ENCODE data around the gene MGAT5. TPM values are rescaled to one million over a fixed set of nuclear protein-coding genes. Genes with fewer than 3 reads are reported as not detected.

MGAT5 gene
- total RNA-seq, 1 donor from 2014 or later = 98.7 TPM

- intact Hi-C loops (cut with micrococcal nuclease) = no loop called here
- DNase-seq = no peak
- no peak overlapping the region for H3K4me3 ChIP-seq
- TF ChIP-seq, protein P1, sequence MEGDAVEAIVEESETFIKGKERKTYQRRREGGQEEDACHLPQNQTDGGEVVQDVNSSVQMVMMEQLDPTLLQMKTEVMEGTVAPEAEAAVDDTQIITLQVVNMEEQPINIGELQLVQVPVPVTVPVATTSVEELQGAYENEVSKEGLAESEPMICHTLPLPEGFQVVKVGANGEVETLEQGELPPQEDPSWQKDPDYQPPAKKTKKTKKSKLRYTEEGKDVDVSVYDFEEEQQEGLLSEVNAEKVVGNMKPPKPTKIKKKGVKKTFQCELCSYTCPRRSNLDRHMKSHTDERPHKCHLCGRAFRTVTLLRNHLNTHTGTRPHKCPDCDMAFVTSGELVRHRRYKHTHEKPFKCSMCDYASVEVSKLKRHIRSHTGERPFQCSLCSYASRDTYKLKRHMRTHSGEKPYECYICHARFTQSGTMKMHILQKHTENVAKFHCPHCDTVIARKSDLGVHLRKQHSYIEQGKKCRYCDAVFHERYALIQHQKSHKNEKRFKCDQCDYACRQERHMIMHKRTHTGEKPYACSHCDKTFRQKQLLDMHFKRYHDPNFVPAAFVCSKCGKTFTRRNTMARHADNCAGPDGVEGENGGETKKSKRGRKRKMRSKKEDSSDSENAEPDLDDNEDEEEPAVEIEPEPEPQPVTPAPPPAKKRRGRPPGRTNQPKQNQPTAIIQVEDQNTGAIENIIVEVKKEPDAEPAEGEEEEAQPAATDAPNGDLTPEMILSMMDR (IDR thresholded peaks at IDR 0.05; ENCODE audit: borderline replicate concordance) = peak; percentile 13
- no peaks in the 10 kb centered on the region for H3K9me3 ChIP-seq (replicated peaks)
- H3K4me1 ChIP-seq = peaks cover 24% of the 10 kb centered on the region
- H3K27me3 ChIP-seq (ENCODE audit: low read depth) = no peaks in the 10 kb centered on the region
- no peak overlapping the region for H3K27ac ChIP-seq (replicated peaks)
- no peaks in the 10 kb centered on the region for H3K36me3 ChIP-seq
These were observed 238.0 kb downstream of the MGAT5 start for GRCh38 chr2:134491771-134492441.

DNA sequence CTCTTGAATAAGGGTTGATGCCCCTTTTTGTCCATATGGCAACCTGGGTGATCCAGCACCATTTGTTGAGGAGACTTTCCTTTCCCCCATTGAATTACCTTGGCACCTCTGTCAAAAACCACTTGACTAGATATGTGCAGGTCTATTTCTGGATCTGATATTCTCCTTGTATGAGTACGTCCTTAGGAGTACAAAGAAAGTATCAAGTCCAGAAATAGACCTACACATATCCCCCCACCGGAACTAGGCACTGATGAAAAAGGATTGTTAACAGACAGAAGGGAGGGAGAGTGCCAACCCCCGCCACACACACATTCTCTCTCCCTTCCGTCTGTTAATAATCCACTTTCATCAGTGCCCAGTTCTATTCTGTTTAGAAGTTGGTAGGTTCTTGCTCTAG lies 239.9 kb downstream of the MGAT5 start:
- Histone ChIP-seq H3K9me3 (replicated peaks) (no peaks in the 10 kb centered on the region), H3K36me3 (no peaks in the 10 kb centered on the region), H3K4me3 (no peak overlapping the region), H3K27ac (replicated peaks) (no peak overlapping the region), H3K27me3 (ENCODE audit: low read depth) (no peaks in the 10 kb centered on the region), H3K4me1 (peaks cover 24% of the 10 kb centered on the region)
- intact Hi-C loops (cut with micrococcal nuclease) = no loop called here
- TF ChIP-seq, protein P1 (IDR thresholded peaks at IDR 0.05; ENCODE audit: borderline replicate concordance) = no peak
- DNase-seq = no peak

DNA sequence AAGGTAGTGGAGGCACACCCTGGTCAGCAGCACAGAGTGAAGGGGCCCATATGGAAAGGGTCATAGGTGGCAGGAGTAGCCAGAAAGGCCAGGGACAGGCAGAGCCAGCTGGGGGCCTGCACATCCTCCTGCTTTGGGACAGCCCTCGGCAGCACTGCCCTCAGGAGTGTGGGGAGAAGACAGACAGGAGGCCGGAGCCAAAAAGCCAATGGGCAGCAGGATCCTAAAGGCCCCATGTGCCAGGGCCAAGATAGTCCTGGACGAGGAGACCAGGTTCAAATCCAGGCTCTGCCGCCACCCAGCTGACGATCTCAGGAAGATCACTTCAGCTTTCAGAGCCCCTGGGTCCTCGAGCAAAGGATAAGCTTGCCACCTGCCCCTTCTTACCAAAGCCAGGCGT lies 244.8 kb downstream of the MGAT5 start:
- intact Hi-C loops (cut with micrococcal nuclease) = no loop called here
- Histone ChIP-seq H3K36me3 (no peaks in the 10 kb centered on the region), H3K4me3 (no peak overlapping the region), H3K9me3 (replicated peaks) (no peaks in the 10 kb centered on the region), H3K27me3 (ENCODE audit: low read depth) (no peaks in the 10 kb centered on the region), H3K4me1 (peaks cover 6% of the 10 kb centered on the region), H3K27ac (replicated peaks) (no peak overlapping the region)
- no peak for DNase-seq
- TF ChIP-seq, protein P1 (IDR thresholded peaks at IDR 0.05; ENCODE audit: borderline replicate concordance) = no peak

- DNase-seq = no peak
- no peaks in the 10 kb centered on the region for H3K27me3 ChIP-seq (ENCODE audit: low read depth)
- TF ChIP-seq, protein P1 (IDR thresholded peaks at IDR 0.05; ENCODE audit: borderline replicate concordance) = no peak
These were observed 245.5 kb downstream of the MGAT5 start for GRCh38 chr2:134499307-134499926.

GRCh38 chr2:134500211-134500935 lies 246.5 kb downstream of the MGAT5 start:
- Histone ChIP-seq H3K9me3 (replicated peaks) (no peaks in the 10 kb centered on the region), H3K27me3 (ENCODE audit: low read depth) (peaks cover 4% of the 10 kb centered on the region), H3K27ac (replicated peaks) (no peak overlapping the region), H3K4me1 (no peaks in the 10 kb centered on the region), H3K4me3 (no peak overlapping the region), H3K36me3 (no peaks in the 10 kb centered on the region)
- intact Hi-C loops (cut with micrococcal nuclease) = no loop called here
- TF ChIP-seq, protein P1 (IDR thresholded peaks at IDR 0.05; ENCODE audit: borderline replicate concordance) = no peak
- DNase-seq = no peak

More at GRCh38 chr2:134499307-134499926, 245.5 kb downstream of the MGAT5 start:
- H3K27ac ChIP-seq (replicated peaks) = no peak overlapping the region
- no peaks in the 10 kb centered on the region for H3K36me3 ChIP-seq
- intact Hi-C loops (cut with micrococcal nuclease) = no loop called here
- H3K4me3 ChIP-seq = no peak overlapping the region
- peaks cover under 1% of the 10 kb centered on the region for H3K4me1 ChIP-seq
- no peaks in the 10 kb centered on the region for H3K9me3 ChIP-seq (replicated peaks)

Data from left ventricle myocardium inferior (tissue), 1 donor.